NB4 (cell line): ENCODE measurements around the gene GNB5.

ENCODE experiments used
- DNase-seq: peaks from one replicate; pipeline ENCODE4 v3.0.0; 2010; ENCODE audit warnings: low read depth
- H3K4me3 ChIP-seq: one replicate; pipeline ENCODE4 v1.5.1; 2011; ENCODE audit warnings: mild to moderate bottlenecking, low read depth, low read length, moderate library complexity
- CTCF ChIP-seq: IDR thresholded peaks from one replicate; pipeline ENCODE4 v1.5.1; 2012; ENCODE audit warnings: low read depth, low read length
- MAX ChIP-seq: IDR thresholded peaks from 2 replicates; pipeline ENCODE4 v1.6.1; 2011; ENCODE audit warnings: low read depth, low read length
- MYC ChIP-seq: IDR thresholded peaks from 2 replicates; pipeline ENCODE4 v1.6.1; 2011; ENCODE audit warnings: low read depth, low read length
- POLR2A ChIP-seq: IDR thresholded peaks from 2 replicates; pipeline ENCODE4 v1.6.1; 2011; ENCODE audit warnings: mild to moderate bottlenecking; ENCODE audit not compliant: insufficient read length; ENCODE audit errors: extremely low read depth

The GNB5 gene

DNA sequence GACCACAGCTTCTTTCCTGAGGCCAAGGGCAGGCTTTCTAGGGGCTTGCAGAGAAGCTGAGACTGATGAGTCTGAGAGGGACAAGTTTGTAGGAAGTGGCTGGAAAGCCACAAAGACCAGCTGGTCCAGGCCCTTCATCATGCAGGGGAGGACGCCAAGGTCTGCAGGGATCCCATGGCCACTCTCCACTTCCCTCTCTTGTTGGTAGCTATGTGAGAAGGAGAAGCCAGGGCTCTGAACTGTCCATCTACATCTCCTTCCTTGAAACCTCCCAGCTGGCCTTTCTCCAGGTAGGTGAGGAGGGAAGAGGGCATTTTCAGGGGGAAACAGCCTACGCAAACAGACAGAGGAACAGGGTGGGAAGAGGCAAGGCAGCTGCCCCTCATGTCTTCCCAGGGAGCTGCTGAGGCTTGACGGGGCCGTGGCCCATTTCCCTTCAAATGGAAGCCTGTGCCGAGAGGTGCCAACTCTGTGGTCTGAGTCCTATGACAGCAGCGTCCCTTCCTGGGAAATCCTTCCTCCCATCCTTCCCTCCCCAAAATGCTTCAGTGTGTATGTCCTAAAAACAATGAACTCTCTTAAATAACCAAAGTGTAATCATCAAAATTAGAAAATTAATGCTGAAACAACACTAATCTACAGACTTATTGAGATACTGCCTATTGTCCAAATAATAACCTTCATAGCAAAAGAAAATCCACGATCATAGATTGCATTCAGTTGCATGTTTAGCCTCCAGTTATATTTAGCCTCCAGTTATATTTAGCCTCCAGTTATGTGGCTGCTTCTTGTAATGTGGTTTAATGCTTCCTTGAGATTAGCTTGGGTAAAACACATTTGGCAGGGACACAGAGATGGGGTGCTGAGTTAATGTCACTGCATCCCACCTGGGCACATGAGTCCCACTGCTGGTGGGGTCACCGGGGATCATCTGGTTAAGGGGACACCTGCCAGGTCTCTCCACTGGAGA, 36.0 kb downstream of the GNB5 start:
- no peak overlapping the region for H3K4me3 ChIP-seq
- peak; percentile 67 for DNase-seq
- TF ChIP-seq MAX (0 out of 2 replicates have a peak, but pooled peaks have one; percentile 14), POLR2A (no peak), CTCF (no peak), MYC (no peak)

GRCh38 chr15:52153900-52154895, 37.0 kb downstream of the GNB5 start:
- H3K4me3 ChIP-seq, result no peak overlapping the region
- TF ChIP-seq MAX (no peak), POLR2A (no peak), MYC (no peak), CTCF (no peak)

GRCh38 chr15:52151353-52151752, 39.8 kb downstream of the GNB5 start:
- DNase-seq, result no peak
- H3K4me3 ChIP-seq, result no peak overlapping the region
- TF ChIP-seq POLR2A, result no peak
- no peak for TF ChIP-seq CTCF
- TF ChIP-seq MYC, result no peak
- TF ChIP-seq MAX, result no peak

More at GRCh38 chr15:52153900-52154895, 37.0 kb downstream of the GNB5 start:
- DNase-seq, result no peak

DNA sequence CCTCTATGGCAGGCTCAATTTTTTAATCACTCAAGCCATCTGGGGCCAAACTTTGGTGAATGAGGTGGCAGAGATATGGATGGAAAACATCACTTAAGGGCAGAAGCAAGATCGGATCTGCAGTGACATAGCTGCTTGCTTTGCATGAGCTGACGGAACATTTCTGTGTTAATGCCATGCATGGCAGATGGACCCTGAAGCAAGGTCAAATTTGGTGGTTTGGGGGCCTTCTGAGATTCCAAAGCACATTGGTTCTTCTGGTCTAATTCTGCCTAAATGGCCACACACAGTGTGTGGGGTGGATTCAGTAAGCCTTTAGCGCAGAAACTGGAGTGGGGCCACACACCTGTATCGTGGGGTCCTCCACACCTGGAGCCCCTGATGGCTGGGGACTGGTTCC, 40.3 kb downstream of the GNB5 start:
- TF ChIP-seq POLR2A (no peak), CTCF (no peak), MAX (no peak), MYC (no peak)
- DNase-seq, result no peak
- H3K4me3 ChIP-seq, result no peak overlapping the region

DNA sequence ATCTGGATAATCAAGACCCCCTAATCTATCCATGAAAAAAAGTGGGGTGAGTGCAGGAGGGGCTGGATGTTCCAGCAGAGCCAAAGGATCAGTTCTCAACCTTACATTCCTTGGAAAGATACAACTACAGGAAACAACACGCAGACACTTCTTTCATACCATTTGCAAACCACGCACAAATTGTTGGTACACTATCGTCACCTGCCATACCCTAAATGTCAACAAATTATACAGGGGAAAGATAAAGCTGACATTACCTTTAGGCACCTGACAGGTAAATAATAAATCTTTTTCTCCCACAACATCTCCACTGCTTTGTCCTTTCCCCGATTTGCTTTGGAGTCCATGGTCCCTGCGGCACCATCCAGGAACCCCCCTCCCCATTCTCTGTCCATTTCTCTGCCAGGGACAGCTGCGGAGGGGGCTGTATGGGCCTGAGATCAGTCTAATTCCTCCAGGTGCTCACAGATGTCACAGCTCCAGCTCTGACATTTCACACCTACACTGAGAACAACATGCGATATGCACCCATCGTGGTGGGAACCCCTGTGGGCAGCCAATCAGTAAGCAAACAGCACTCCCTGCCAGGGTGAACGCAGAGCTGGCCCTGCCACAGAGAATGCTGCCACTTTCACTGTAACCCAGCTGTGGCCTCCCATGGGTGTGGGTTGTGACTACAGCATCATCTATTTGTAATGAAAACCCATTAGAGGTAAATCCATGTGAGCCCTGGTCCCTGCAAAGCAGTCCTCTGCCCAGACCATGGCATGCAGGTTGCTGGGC, 41.0 kb downstream of the GNB5 start:
- TF ChIP-seq POLR2A (no peak), CTCF (no peak), MYC (no peak), MAX (no peak)
- no peak for DNase-seq
- H3K4me3 ChIP-seq, result no peak overlapping the region
